Endothelial cell of umbilical vein (primary cell): ENCODE results near the gene YY1. TPM values are rescaled to one million over a fixed set of nuclear protein-coding genes. Genes with fewer than 3 reads are reported as not detected.

Source experiments
- BruUV-seq: library from RNA; stranded (reverse); fragments of 400-500 nt; replicated peaks from 2 replicates; lab custom pipeline; 2021; lab: Mats Ljungman, UMichigan
- CTCF ChIA-PET: fragments of 300-600, 350-600 bp; sonication (Branson Sonifier 250); formaldehyde crosslinking; loops from one replicate; lab custom pipeline; 2021; ENCODE audit warnings: antibody characterized with exemption, inconsistent platforms; lab: Charles Lee
- POLR2A ChIA-PET: fragments of 300-600, 350-600 bp; sonication (Branson Sonifier 250); formaldehyde crosslinking; loops from one replicate; lab custom pipeline; 2021; ENCODE audit warnings: antibody characterized with exemption, inconsistent platforms; lab: Charles Lee
- DNase-seq: peaks from one replicate; pipeline ENCODE4 v3.0.0-alpha.2; 2011; ENCODE audit warnings: low read depth, low spot score
- FAIRE-seq: peaks from 2 replicates; lab custom pipeline; 2011; peaks lifted over from hg19 to GRCh38; lab: Jason Lieb, UNC
- H2AFZ ChIP-seq: 2 replicates; pipeline ENCODE4 v1.6.0; 2012; ENCODE audit warnings: low read depth, low read length, control low read depth, inconsistent platforms
- H3K27ac ChIP-seq: 2 replicates; pipeline ENCODE4 v1.5.1; 2011; ENCODE audit warnings: low read depth, mild to moderate bottlenecking, control low read depth, low read length, moderate library complexity; ENCODE audit not compliant: insufficient read depth
- H3K27me3 ChIP-seq, 2 experiments: 2 replicates each; pipeline versions ENCODE4 v1.6.0 to v1.6.1; 2011; ENCODE audit warnings: low read length in 2 of 2, mixed read lengths in 1 of 2; ENCODE audit not compliant: control insufficient read depth in 2 of 2, insufficient read depth in 2 of 2
- H3K36me3 ChIP-seq, 2 experiments: 2 replicates in 1 of 2; 3 replicates in 1 of 2; pipeline ENCODE4 v1.5.1; 2011; ENCODE audit warnings: low read length in 2 of 2, mild to moderate bottlenecking in 1 of 2, moderate library complexity in 1 of 2; ENCODE audit not compliant: control insufficient read depth in 2 of 2, insufficient read depth in 2 of 2; ENCODE audit errors: extremely low read depth in 1 of 2
- H3K4me1 ChIP-seq: 3 replicates; pipeline ENCODE4 v1.5.1; 2011; ENCODE audit warnings: mild to moderate bottlenecking, low read length; ENCODE audit not compliant: control insufficient read depth, insufficient read depth; ENCODE audit errors: extremely low read depth
- H3K4me2 ChIP-seq: 2 replicates; pipeline ENCODE4 v1.6.1; 2011; ENCODE audit warnings: low read length, control low read depth, mixed read lengths; ENCODE audit not compliant: insufficient read depth
- H3K4me3 ChIP-seq, 3 experiments: fragments of 200-600 bp in 1 of 3; sonication (generic), shearing (Covaris generic) in 1 of 3; replicated peaks in 1 of 3; 2 replicates each; pipeline ENCODE4 v1.5.1; 2011 to 2016; ENCODE audit warnings: control low read depth in 3 of 3, low read length in 3 of 3, mild to moderate bottlenecking in 2 of 3, inconsistent platforms in 1 of 3, low read depth in 1 of 3, moderate library complexity in 1 of 3; ENCODE audit not compliant: insufficient read depth in 1 of 3
- H3K79me2 ChIP-seq: 2 replicates; pipeline ENCODE4 v1.6.0; 2012; ENCODE audit warnings: low read length, inconsistent platforms; ENCODE audit not compliant: control insufficient read depth, insufficient read depth
- H3K9ac ChIP-seq: replicated peaks from 2 replicates; pipeline ENCODE3; 2011; ENCODE audit warnings: low read length, control low read depth; ENCODE audit not compliant: insufficient read depth; ENCODE audit errors: extremely low read depth
- H3K9me1 ChIP-seq: replicated peaks from 3 replicates; pipeline ENCODE4 v1.6.0; 2011; ENCODE audit warnings: mild to moderate bottlenecking, low read length; ENCODE audit not compliant: control insufficient read depth, insufficient read depth; ENCODE audit errors: extremely low read depth
- H3K9me3 ChIP-seq: replicated peaks from 2 replicates; pipeline ENCODE4 v1.5.1; 2012; ENCODE audit warnings: low read length, inconsistent platforms; ENCODE audit not compliant: control insufficient read depth, insufficient read depth
- H4K20me1 ChIP-seq: replicated peaks from 2 replicates; pipeline ENCODE3; 2011; ENCODE audit warnings: mild to moderate bottlenecking, low read length; ENCODE audit not compliant: control insufficient read depth, insufficient read depth; ENCODE audit errors: extremely low read depth
- EZH2 ChIP-seq: IDR thresholded peaks from 2 replicates; pipeline ENCODE4 v1.6.1; 2012; ENCODE audit warnings: borderline replicate concordance, low read depth, mild to moderate bottlenecking, moderate library complexity, low read length, inconsistent platforms; ENCODE audit not compliant: severe bottlenecking
- FOS ChIP-seq: IDR thresholded peaks from 2 replicates; pipeline ENCODE4 v1.6.1; 2011; ENCODE audit warnings: mild to moderate bottlenecking, low read length, moderate library complexity, borderline replicate concordance; ENCODE audit not compliant: insufficient read depth
- GATA2 ChIP-seq: IDR thresholded peaks from 2 replicates; pipeline ENCODE4 v1.7.0; 2011; ENCODE audit warnings: low read depth, mild to moderate bottlenecking, moderate library complexity, mixed read lengths, low read length; ENCODE audit not compliant: insufficient read length, insufficient read depth
- JUN ChIP-seq: IDR thresholded peaks from 2 replicates; pipeline ENCODE4 v1.6.1; 2011; ENCODE audit warnings: borderline replicate concordance, low read depth; ENCODE audit not compliant: insufficient read length, insufficient read depth
- MYC ChIP-seq: IDR thresholded peaks from one replicate; pipeline ENCODE4 v1.6.1; 2011; ENCODE audit warnings: mild to moderate bottlenecking, low read depth, low read length
- POLR2A ChIP-seq: IDR thresholded peaks from 2 replicates; pipeline ENCODE4 v1.6.1; 2012; ENCODE audit warnings: low read depth, mild to moderate bottlenecking, control low read depth, low read length
- POLR2AphosphoS5 ChIP-seq: IDR thresholded peaks from 2 replicates; pipeline ENCODE4 v1.6.1; 2012; ENCODE audit warnings: low read depth, mild to moderate bottlenecking, control low read depth, low read length, moderate library complexity; ENCODE audit not compliant: insufficient read depth
- dilution Hi-C: fragments of 300-500 bp; cut with MboI; formaldehyde crosslinking; loops from one replicate; pipeline ENCODE4 v1.15.0; 2019; ENCODE audit warnings: low sequenced_read_pairs; ENCODE audit not compliant: extremely low pct_ligation_motif_present
- intact Hi-C: fragments of 100-400 bp; cut with micrococcal nuclease; formaldehyde crosslinking; loops from one replicate; pipeline ENCODE4 v1.10.0; 2022
- polyA plus RNA-seq, 4 experiments: library from polyadenylated mRNA; depleted of rRNA in 3 of 4; stranded (reverse) in 3 of 4; unstranded in 1 of 4; fragments of >200 nt; gene quantifications; 2 replicates each; pipeline versions ENCODE4 v1.2.1 to v1.2.3, GENCODE V29; 2011 to 2012; ENCODE audit warnings: missing spikeins in 1 of 4
- total RNA-seq: library from RNA; stranded (reverse); gene quantifications from 2 replicates; pipeline ENCODE4 v1.2.3, GENCODE V29; 2021
- TF ChIP-seq, protein P1 (sequence below), 2 donors: IDR thresholded peaks; 1 replicate in 1 of 2; 2 replicates in 1 of 2; pipeline ENCODE4 v1.5.1; 2011; ENCODE audit warnings: low read length in 2 of 2, mild to moderate bottlenecking in 2 of 2, moderate library complexity in 2 of 2, control low read depth in 1 of 2, inconsistent platforms in 1 of 2, low read depth in 1 of 2; ENCODE audit not compliant: insufficient read depth in 1 of 2; ENCODE audit errors: extremely low read depth in 1 of 2

Gene YY1
- total and polyA plus RNA-seq, 2 donors (not counting 3 experiments of a cell fraction or from before 2014, with no cell fraction given), result 23.5 to 78.6 TPM

DNA sequence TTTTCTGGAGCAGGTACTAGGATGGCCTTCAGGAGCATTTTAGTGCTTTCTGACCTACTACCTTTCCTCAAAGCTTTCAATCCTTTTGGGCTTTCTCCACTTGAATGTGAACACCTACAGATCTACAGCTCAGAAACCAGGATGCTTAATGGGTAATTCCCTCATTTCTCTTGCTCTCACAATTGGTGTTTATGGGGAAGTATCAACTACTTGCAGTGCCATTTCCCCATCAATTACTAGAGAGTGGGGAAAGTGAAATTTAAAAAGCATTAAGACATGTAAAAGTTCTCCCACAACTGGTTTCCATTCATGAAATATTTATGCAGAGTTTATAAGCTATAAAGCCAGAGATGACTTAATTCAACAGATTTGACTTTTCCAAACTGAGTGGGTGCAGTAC, 2.1 kb upstream of the YY1 start:
- Histone ChIP-seq H3K9me1 (no peaks in the 10 kb centered on the region), H3K27ac (no peak overlapping the region), H3K4me1 (peaks cover 19% of the 10 kb centered on the region), H2AFZ (no peak overlapping the region), H3K79me2 (peaks cover 80% of the 10 kb centered on the region), H4K20me1 (peaks cover 9% of the 10 kb centered on the region), H3K9me3 (no peaks in the 10 kb centered on the region), H3K9ac (peak overlapping the region; percentile 97), H3K27me3 (no peaks in the 10 kb centered on the region), H3K4me2 (peak overlapping the region; percentile 96), H3K36me3 (no peaks in the 10 kb centered on the region), H3K4me3 (peak overlapping the region in 1 of 3 experiments; percentile 100)
- TF ChIP-seq JUN (no peak), MYC (no peak), GATA2 (no peak), EZH2 (no peak), FOS (no peak), POLR2AphosphoS5 (no peak), POLR2A (no peak)
- TF ChIP-seq, protein P1, sequence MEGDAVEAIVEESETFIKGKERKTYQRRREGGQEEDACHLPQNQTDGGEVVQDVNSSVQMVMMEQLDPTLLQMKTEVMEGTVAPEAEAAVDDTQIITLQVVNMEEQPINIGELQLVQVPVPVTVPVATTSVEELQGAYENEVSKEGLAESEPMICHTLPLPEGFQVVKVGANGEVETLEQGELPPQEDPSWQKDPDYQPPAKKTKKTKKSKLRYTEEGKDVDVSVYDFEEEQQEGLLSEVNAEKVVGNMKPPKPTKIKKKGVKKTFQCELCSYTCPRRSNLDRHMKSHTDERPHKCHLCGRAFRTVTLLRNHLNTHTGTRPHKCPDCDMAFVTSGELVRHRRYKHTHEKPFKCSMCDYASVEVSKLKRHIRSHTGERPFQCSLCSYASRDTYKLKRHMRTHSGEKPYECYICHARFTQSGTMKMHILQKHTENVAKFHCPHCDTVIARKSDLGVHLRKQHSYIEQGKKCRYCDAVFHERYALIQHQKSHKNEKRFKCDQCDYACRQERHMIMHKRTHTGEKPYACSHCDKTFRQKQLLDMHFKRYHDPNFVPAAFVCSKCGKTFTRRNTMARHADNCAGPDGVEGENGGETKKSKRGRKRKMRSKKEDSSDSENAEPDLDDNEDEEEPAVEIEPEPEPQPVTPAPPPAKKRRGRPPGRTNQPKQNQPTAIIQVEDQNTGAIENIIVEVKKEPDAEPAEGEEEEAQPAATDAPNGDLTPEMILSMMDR (IDR thresholded peaks at IDR 0.05; ENCODE audit: extremely low read depth in 1 of 2, insufficient read depth in 1 of 2, low read depth in 1 of 2, low read length in 2 of 2), result no peak
- no peak for DNase-seq
- FAIRE-seq, result no peak
- ChIA-PET POLR2A (interaction anchor here (0.8 kb wide), 1 partner anchor 22 kb away, joined by 3 read pairs; no protein-coding TSS in a partner anchor), CTCF (interaction anchor here (0.8 to 1.2 kb wide), 4 partner anchors 13 to 42 kb away, joined by 3 read pairs; no protein-coding TSS in a partner anchor)
- intact Hi-C loops (loop anchor here (5.0 kb wide), 2 partner anchors 95 to 265 kb away; no protein-coding TSS in a partner anchor), dilution Hi-C loops (no loop called here)
- BruUV-seq, result no TSS peak
